GM12874 (cell line): Measurements from ENCODE around the gene HEY2.

ENCODE experiments used
- CTCF ChIP-seq: IDR thresholded peaks from 2 replicates; pipeline ENCODE4 v1.5.1; 2011; ENCODE audit warnings: low read depth, mild to moderate bottlenecking, control low read depth, low read length, moderate library complexity; ENCODE audit not compliant: insufficient read depth

HEY2 gene

GRCh38 chr6:125795301-125795700, 45.9 kb downstream of the HEY2 start:
- TF ChIP-seq CTCF: no peak

GRCh38 chr6:125797120-125797885, 47.9 kb downstream of the HEY2 start:
- no peak for TF ChIP-seq CTCF

- TF ChIP-seq CTCF: no peak
These were observed 48.5 kb downstream of the HEY2 start for GRCh38 chr6:125797886-125798444.

GRCh38 chr6:125798734-125799508, 49.5 kb downstream of the HEY2 start:
- no peak for TF ChIP-seq CTCF

GRCh38 chr6:125802383-125802782, 53.0 kb downstream of the HEY2 start:
- TF ChIP-seq CTCF: no peak

- no peak for TF ChIP-seq CTCF
These were observed 53.5 kb downstream of the HEY2 start for GRCh38 chr6:125802943-125803377.

- no peak for TF ChIP-seq CTCF
These were observed 54.8 kb downstream of the HEY2 start for GRCh38 chr6:125804264-125804663.
